Motor neuron (in vitro differentiated cells): ENCODE measurements around the gene STT3B. TPM values are rescaled to one million over a fixed set of nuclear protein-coding genes. Genes with fewer than 3 reads are reported as not detected.

Experiments
- ATAC-seq, 8 experiments: fragments of 200-7000 bp; cut with Tn5 transposase; replicated peaks in 6 of 8; 2 replicates each; pipeline ENCODE4 v1.8.0; 2021; ENCODE audit warnings: mild to moderate bottlenecking in 8 of 8, moderate library complexity in 8 of 8
- H3K27ac ChIP-seq, 2 donors: fragments of 250-450 bp; sonication (Bioruptor Pico); 2 replicates each; pipeline ENCODE4 v1.9.0; 2021; ENCODE audit warnings: antibody characterized with exemption in 2 of 2, mild to moderate bottlenecking in 2 of 2, moderate library complexity in 1 of 2
- H3K4me1 ChIP-seq, 2 donors: fragments of 250-450 bp; sonication (Bioruptor Pico); replicated peaks in 1 of 2; 2 replicates each; pipeline ENCODE4 v1.6.1; 2021; ENCODE audit warnings: antibody characterized with exemption in 2 of 2, mild to moderate bottlenecking in 2 of 2, moderate library complexity in 1 of 2
- H3K4me3 ChIP-seq, 5 donors: fragments of 250-450 bp; sonication (Bioruptor Pico); 2 replicates each; pipeline ENCODE4 v1.9.0; 2021; ENCODE audit warnings: antibody characterized with exemption in 5 of 5, mild to moderate bottlenecking in 5 of 5, moderate library complexity in 4 of 5
- WGBS, 10 experiments: fragments of 450-650 bp; shearing (Covaris generic); methylation state at CpG; one replicate each; pipeline ENCODE4 v1.0.0; 2022; 5-methylcytosine and 5-hydroxymethylcytosine counted together
- in situ Hi-C, 9 experiments: fragments of 400-800 bp; cut with MboI; loops; one replicate each; pipeline ENCODE4 v1.15.0; 2021; ENCODE audit warnings: low sequenced_read_pairs in 9 of 9, low pct_unique_long_range_greater_than_20kb in 2 of 9; ENCODE audit not compliant: unreplicated experiment in 9 of 9
- total RNA-seq, 8 experiments: library from RNA; unstranded; fragments of 300-600 nt; gene quantifications; 2 replicates each; pipeline versions ENCODE4 v1.2.3 to v1.2.4, GENCODE V29; 2022

STT3B gene
- total RNA-seq, 8 experiments from 2014 or later: 59.0 to 684 (median 99.6) TPM

GRCh38 chr3:31567036-31567435 lies 34.3 kb downstream of the STT3B start:
- Histone ChIP-seq H3K4me3 (no peak overlapping the region), H3K27ac (no peak overlapping the region), H3K4me1 (no peaks in the 10 kb centered on the region)
- peak in 1 of 8 experiments; percentile 37 for ATAC-seq
- 80 to 100% (median 91%) methylated on average over 1 of the region's 1 CpG; no CpG with 5 or more reads in 1 of the 10 experiments for WGBS, 10 experiments
- in situ Hi-C loops: loop anchor here in 1 of 9 experiments (25.0 kb wide), 1 partner anchor 395 kb away; no protein-coding TSS in a partner anchor

DNA sequence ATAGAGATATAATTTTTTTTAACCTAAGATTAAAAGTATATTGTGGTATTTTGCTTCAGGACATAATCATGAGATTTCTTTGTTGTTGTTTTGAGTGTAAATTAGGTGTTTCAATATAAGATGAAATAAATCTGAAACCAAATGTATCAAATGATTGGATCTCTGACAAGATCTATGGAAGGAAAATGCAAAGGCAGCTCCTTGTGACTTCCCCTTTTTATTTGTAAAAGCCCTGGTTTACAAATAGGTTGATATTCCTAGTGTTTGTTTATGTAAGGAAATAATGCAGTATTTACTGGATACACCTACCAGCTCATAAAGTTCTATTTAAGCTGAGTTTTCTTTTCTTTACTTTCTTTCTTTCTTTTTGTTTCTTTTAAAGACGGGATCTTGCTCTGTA lies 35.9 kb downstream of the STT3B start:
- no peaks in the 10 kb centered on the region for H3K4me1 ChIP-seq
- 50 to 100% (median 100%) methylated on average over 1 of the region's 1 CpG; no CpG with 5 or more reads in 2 of the 10 experiments for WGBS, 10 experiments
- no peak overlapping the region for H3K27ac ChIP-seq
- ATAC-seq: no peak
- in situ Hi-C loops: loop anchor here in 1 of 9 experiments (25.0 kb wide), 1 partner anchor 394 kb away; no protein-coding TSS in a partner anchor
- H3K4me3 ChIP-seq: no peak overlapping the region

GRCh38 chr3:31571325-31571724 lies 38.6 kb downstream of the STT3B start:
- Histone ChIP-seq H3K4me3 (no peak overlapping the region), H3K27ac (no peak overlapping the region), H3K4me1 (no peaks in the 10 kb centered on the region)
- 70 to 100% (median 100%) methylated on average over 1 of the region's 1 CpG; no CpG with 5 or more reads in 2 of the 10 experiments for WGBS, 10 experiments
- ATAC-seq: peak in 1 of 8 experiments; percentile 9
- in situ Hi-C loops: loop anchor here in 1 of 9 experiments (25.0 kb wide), 1 partner anchor 391 kb away; no protein-coding TSS in a partner anchor

DNA sequence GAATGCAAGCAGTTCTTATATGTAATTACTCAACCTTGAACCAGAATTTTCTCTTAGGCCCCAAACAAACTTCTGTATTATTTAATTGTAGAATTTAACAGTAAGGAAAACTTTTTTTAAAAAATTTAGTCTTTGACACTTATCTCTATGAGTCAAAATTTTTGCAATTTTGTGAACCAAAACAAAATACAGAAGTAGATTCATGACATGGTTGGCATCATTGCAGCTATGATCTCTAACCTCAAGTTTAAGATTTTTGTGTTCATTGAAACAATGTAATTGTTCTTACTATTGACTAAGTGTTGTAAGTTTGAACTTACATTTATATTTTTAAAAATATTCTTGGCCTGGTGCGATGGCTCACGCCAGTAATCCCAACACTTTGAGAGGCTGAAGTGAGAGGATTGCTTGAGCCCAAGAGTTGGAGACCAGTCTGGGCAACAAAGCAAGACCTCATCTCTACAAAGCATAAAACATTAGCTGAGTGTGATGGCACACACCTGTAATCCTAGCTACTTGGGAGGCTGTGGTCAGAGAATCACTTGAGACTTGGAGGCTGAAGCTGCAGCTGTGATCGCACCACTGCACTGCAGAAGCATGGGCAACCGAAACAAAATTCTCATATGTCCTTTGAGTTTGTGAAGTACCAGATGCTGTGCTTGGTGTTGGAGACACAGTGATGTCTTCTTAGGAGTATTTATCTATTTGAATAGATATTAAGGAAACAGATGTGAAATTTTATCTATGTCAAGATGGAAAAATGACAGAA lies 39.7 kb downstream of the STT3B start:
- peak in 1 of 8 experiments; percentile 20 for ATAC-seq
- in situ Hi-C loops: loop anchor here in 1 of 9 experiments (25.0 kb wide), 1 partner anchor 390 kb away; no protein-coding TSS in a partner anchor
- Histone ChIP-seq H3K27ac (no peak overlapping the region), H3K4me1 (no peaks in the 10 kb centered on the region), H3K4me3 (no peak overlapping the region)
- 92 to 100% (median 100%) methylated on average over 1 to 4 of the region's 4 CpGs; no CpG with 5 or more reads in 3 of the 10 experiments for WGBS, 10 experiments

DNA sequence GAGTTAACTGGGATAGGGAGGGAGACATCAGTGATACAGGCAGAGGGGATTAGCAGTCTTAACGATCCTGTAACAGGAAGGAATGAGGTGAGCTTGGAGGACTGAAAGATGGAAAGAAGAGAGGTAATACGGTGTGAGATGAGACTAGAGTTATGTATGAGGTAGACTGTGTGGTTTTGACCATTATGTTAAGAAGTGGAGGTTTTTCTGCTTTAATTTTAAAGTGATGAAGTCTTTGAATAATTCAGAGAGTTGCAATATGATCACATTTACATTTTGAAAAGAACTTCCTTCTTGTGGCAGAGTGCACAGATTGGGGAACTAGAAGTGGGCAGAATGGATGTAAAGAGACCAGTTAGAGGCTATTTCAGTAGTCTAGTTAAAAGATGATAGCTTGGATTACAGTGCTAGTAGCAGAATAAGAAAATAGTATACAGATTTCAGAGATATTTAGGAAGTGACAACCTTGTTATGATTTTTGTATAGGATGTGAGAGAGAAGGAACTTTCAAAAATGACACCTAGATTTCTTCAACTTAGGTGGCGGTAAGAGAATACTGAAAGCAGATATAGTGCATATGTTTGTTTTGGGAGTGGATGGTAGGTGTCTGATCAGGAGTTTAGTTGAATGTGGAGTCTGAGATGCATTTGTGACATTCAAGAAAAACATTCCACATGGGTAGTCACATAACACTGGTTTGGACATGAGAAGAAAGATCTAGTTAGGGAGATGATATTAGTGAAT lies 40.5 kb downstream of the STT3B start:
- Histone ChIP-seq H3K4me3 (no peak overlapping the region), H3K4me1 (no peaks in the 10 kb centered on the region), H3K27ac (no peak overlapping the region)
- in situ Hi-C loops: loop anchor here in 1 of 9 experiments (25.0 kb wide), 1 partner anchor 389 kb away; no protein-coding TSS in a partner anchor
- peak in 3 of 8 experiments; percentile 34 to 55 (median 51) for ATAC-seq
- WGBS, 10 experiments: 17 to 94% (median 49%) methylated on average over 1 to 3 of the region's 3 CpGs; no CpG with 5 or more reads in 1 of the 10 experiments

GRCh38 chr3:31575448-31575847 lies 42.7 kb downstream of the STT3B start:
- ATAC-seq: no peak
- Histone ChIP-seq H3K27ac (no peak overlapping the region), H3K4me1 (peaks cover 0 to 2% of the 10 kb centered on the region in 2 donors), H3K4me3 (no peak overlapping the region)
- in situ Hi-C loops: no loop called here
- WGBS, 10 experiments: 56 to 100% (median 80%) methylated on average over 1 to 2 of the region's 2 CpGs; no CpG with 5 or more reads in 3 of the 10 experiments

DNA sequence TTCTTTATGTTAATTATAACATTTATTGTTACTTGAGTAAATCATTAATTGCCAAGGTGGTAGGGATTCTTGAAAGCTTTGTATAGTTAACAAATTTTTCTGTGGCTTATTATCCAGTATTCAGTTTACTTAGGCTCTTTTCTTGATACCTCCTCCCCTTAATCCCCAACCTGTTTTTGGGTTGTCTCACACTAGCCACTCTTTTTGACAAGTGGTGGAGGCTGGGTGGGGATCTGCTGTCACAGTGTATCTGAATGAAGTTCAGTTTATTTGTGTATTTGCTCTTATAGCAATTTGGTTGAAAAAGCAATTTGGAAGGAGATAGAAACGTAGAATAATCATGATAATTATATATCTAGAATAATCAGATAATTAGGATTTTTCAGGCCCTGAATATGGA lies 43.8 kb downstream of the STT3B start:
- H3K27ac ChIP-seq: no peak overlapping the region
- WGBS, 10 experiments: 67 to 100% (median 95%) methylated on average over 1 of the region's 1 CpG; no CpG with 5 or more reads in 2 of the 10 experiments
- ATAC-seq: no peak
- in situ Hi-C loops: no loop called here
- peaks cover 0 to 2% of the 10 kb centered on the region in 2 donors for H3K4me1 ChIP-seq
- H3K4me3 ChIP-seq: no peak overlapping the region

DNA sequence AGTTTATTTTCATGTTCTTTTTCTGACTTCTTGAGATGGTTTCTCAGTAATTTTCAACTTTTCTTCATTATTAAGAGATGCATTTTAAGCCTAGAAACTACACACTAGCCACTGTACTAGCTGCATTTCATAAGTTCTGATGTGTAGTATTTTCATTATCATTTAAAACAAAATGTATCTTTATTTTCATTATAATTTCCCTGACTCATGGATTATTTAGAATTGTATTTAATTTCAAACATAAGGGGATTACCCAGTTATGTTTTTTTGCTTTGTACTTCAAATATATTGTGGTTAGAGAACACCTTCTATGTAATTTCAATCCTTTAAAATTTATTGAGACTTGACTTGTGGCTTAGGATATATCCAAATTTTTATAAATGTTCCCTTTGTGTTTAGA lies 44.5 kb downstream of the STT3B start:
- no peak overlapping the region for H3K4me3 ChIP-seq
- in situ Hi-C loops: no loop called here
- ATAC-seq: no peak
- peaks cover 0 to 2% of the 10 kb centered on the region in 2 donors for H3K4me1 ChIP-seq
- H3K27ac ChIP-seq: no peak overlapping the region

DNA sequence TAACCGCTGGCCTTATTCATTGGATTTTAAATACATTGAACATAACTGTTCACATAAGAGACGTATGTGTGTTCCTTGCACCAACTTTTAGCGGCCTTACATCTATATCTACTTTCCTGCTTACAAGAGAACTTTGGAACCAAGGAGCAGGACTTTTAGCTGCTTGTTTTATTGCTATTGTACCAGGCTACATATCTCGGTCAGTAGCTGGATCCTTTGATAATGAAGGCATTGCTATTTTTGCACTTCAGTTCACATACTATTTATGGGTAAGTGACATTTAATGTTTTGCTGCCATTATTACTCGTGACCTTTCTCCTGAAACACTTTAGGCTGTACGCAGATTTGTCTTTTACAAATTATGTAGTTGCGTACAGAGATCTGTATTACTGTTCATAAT lies 47.1 kb downstream of the STT3B start:
- in situ Hi-C loops: no loop called here
- no peak for ATAC-seq
- peaks cover 0 to 2% of the 10 kb centered on the region in 2 donors for H3K4me1 ChIP-seq
- WGBS, 10 experiments: 80 to 100% (median 94%) methylated on average over 2 to 7 of the region's 7 CpGs
- H3K27ac ChIP-seq: no peak overlapping the region
- H3K4me3 ChIP-seq: no peak overlapping the region

GRCh38 chr3:31580645-31581044 lies 47.9 kb downstream of the STT3B start:
- Histone ChIP-seq H3K4me1 (peaks cover 0 to 2% of the 10 kb centered on the region in 2 donors), H3K4me3 (no peak overlapping the region), H3K27ac (no peak overlapping the region)
- in situ Hi-C loops: no loop called here
- no peak for ATAC-seq
- WGBS, 10 experiments: 50 to 100% (median 94%) methylated on average over 1 to 2 of the region's 2 CpGs

- H3K4me1 ChIP-seq: peaks cover 0 to 2% of the 10 kb centered on the region in 2 donors
- 46 to 100% (median 99%) methylated on average over 1 to 2 of the region's 2 CpGs for WGBS, 10 experiments
- ATAC-seq: no peak
- no peak overlapping the region for H3K4me3 ChIP-seq
- in situ Hi-C loops: no loop called here
- H3K27ac ChIP-seq: no peak overlapping the region
These were observed 48.9 kb downstream of the STT3B start for GRCh38 chr3:31581660-31582059.

DNA sequence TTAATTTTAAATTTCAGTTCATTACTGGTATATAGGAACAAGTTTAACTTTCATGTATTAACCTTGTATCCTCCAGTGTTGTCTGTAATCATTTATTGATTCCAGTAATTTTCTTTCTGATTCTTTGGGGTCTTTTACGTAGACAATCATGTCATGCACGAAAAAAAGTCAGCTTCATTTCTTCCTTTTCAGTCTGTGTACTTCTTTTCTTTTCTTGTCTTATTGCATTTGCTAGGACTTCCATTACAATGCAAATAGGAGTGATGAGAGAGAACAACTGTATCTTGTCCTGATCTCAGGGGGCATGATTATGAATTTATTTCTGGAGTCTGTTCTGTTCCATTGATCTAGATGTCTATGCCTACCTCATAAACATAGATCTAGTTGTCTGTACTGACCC lies 56.5 kb downstream of the STT3B start:
- ATAC-seq: no peak
- H3K27ac ChIP-seq: no peak overlapping the region
- in situ Hi-C loops: no loop called here
- H3K4me1 ChIP-seq: no peaks in the 10 kb centered on the region
- WGBS, 10 experiments: 91 to 100% (median 100%) methylated on average over 2 of the region's 2 CpGs; no CpG with 5 or more reads in 2 of the 10 experiments
- H3K4me3 ChIP-seq: no peak overlapping the region

DNA sequence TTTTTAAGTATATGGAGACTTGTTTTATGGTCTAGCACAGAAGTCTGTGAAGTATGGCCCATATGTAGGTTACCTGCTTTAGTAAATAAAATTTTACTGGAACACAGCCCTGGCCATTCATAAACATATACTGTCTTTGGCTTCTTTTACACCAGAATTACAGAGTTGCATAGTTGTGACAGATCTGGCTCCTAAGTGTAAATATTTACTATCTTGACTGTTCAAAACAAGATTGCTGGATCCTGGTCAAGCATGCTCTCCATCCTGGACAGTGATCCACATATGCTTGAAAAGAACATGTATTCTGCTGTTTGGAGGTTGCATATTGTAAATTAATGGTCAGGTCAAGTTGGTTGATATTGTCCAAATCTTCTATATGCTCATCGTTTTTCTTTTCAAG lies 57.9 kb downstream of the STT3B start:
- H3K4me1 ChIP-seq: no peaks in the 10 kb centered on the region
- no peak overlapping the region for H3K4me3 ChIP-seq
- no peak for ATAC-seq
- in situ Hi-C loops: no loop called here
- WGBS, 10 experiments: 88 to 100% (median 100%) methylated on average over 1 of the region's 1 CpG
- no peak overlapping the region for H3K27ac ChIP-seq
